ENCODE data around the gene ADGRG6. TPM values are rescaled to one million over a fixed set of nuclear protein-coding genes. Genes with fewer than 3 reads are reported as not detected.

Gene ADGRG6
- total and polyA plus RNA-seq, 2 of the 8 experiments (the other 6 are each of a cell fraction or from before 2014, with no cell fraction given) = 1.1 to 6.2 TPM

GRCh38 chr6:142262231-142262630 is 39.6 kb upstream of the ADGRG6 start:
- Histone ChIP-seq H3K23me2 (ENCODE audit: low read depth, low read length) (no peaks in the 10 kb centered on the region), H2BK120ac (replicated peaks; ENCODE audit: low read depth, low read length) (no peak overlapping the region), H3K4me2 (ENCODE audit: insufficient read depth in 1 of 2, low read depth in 2 of 2, low read length in 2 of 2) (no peak overlapping the region), H3K27ac (ENCODE audit: low read depth, low read length) (no peak overlapping the region), H3K79me1 (ENCODE audit: low read depth, low read length) (no peaks in the 10 kb centered on the region), H3K4me1 (replicated peaks in 1 of 4; ENCODE audit: control insufficient read depth in 3 of 4, insufficient read depth in 4 of 4, low read length in 3 of 4) (no peaks in the 10 kb centered on the region), H3K79me2 (ENCODE audit: control insufficient read depth in 1 of 2, insufficient read depth in 2 of 2, low read length in 2 of 2) (no peaks in the 10 kb centered on the region), H2BK5ac (ENCODE audit: low read depth, low read length) (no peak overlapping the region), H3K4ac (replicated peaks; ENCODE audit: insufficient read length, low read depth, low read length) (no peak overlapping the region), H4K5ac (ENCODE audit: insufficient read length, low read depth, low read length) (no peak overlapping the region), H3K27me3 (replicated peaks in 1 of 4; ENCODE audit: control insufficient read depth in 3 of 4, extremely low read depth in 1 of 4, insufficient read depth in 3 of 4, low read length in 3 of 4) (peaks cover 0 to 1% (median 0%) of the 10 kb centered on the region in 4 experiments; a peak in 1 of 7 replicates), H3K14ac (ENCODE audit: insufficient read length) (no peak overlapping the region), H3K18ac (ENCODE audit: extremely low read depth, low read length) (no peak overlapping the region), H4K91ac (replicated peaks; ENCODE audit: insufficient read length, low read length) (no peak overlapping the region), H2BK20ac (ENCODE audit: low read length) (no peak overlapping the region), H2BK12ac (ENCODE audit: low read depth, low read length) (no peak overlapping the region), H2AFZ (ENCODE audit: low read length) (no peak overlapping the region), H3K23ac (ENCODE audit: insufficient read length) (no peak overlapping the region), H3K56ac (replicated peaks; ENCODE audit: insufficient read length, low read depth, low read length) (no peak overlapping the region), H4K20me1 (replicated peaks in 1 of 2; ENCODE audit: control insufficient read depth in 1 of 2, insufficient read depth in 2 of 2, low read length in 2 of 2) (no peaks in the 10 kb centered on the region), H2AK5ac (ENCODE audit: low read depth, low read length) (no peak overlapping the region), H3K9me3 (ENCODE audit: insufficient read depth in 2 of 2, low read depth in 1 of 2, low read length in 1 of 2) (no peaks in the 10 kb centered on the region), H3K4me3 (ENCODE audit: extremely low read depth in 1 of 4, insufficient read depth in 2 of 4, low read depth in 3 of 4, low read length in 4 of 4) (no peak overlapping the region), H4K8ac (ENCODE audit: extremely low read depth, insufficient read depth, low read length) (no peak overlapping the region), H2BK15ac (ENCODE audit: low read length) (no peak overlapping the region), H3K9ac (replicated peaks in 1 of 4; ENCODE audit: extremely low read depth in 1 of 4, low read depth in 3 of 4, low read length in 3 of 4) (no peak overlapping the region), H3K36me3 (ENCODE audit: control insufficient read depth in 2 of 4, insufficient read depth in 4 of 4, low read length in 3 of 4) (no peaks in the 10 kb centered on the region)
- POLR2A ChIA-PET (ENCODE audit: partially characterized antibody) = no interaction called here
- CTCF ChIA-PET (ENCODE audit: partially characterized antibody) = no interaction called here
- no peak for FAIRE-seq
- DNase-seq (ENCODE audit: low read depth in 1 of 2, low spot score in 2 of 2) = no peak
- TF ChIP-seq RAD21 (IDR thresholded peaks at IDR 0.05 in 1 of 2, conservative IDR thresholded peaks at IDR 0.05 in 1 of 2; ENCODE audit: low read depth in 2 of 2, low read length in 2 of 2) = no peak
- no peak for TF ChIP-seq SIRT6 (IDR thresholded peaks at IDR 0.05; ENCODE audit: low read length)
- TF ChIP-seq RNF2 (IDR thresholded peaks at IDR 0.05; ENCODE audit: borderline replicate concordance, low read depth, low read length, missing control alignments, poor library complexity, severe bottlenecking) = no peak
- no peak for TF ChIP-seq TAF1 (IDR thresholded peaks at IDR 0.05; ENCODE audit: low read depth, low read length)
- no peak for TF ChIP-seq PHF8 (conservative IDR thresholded peaks at IDR 0.05; ENCODE audit: low read depth, low read length)
- TF ChIP-seq, protein P1, sequence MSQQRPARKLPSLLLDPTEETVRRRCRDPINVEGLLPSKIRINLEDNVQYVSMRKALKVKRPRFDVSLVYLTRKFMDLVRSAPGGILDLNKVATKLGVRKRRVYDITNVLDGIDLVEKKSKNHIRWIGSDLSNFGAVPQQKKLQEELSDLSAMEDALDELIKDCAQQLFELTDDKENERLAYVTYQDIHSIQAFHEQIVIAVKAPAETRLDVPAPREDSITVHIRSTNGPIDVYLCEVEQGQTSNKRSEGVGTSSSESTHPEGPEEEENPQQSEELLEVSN (IDR thresholded peaks at IDR 0.05) = no peak
- no peak for TF ChIP-seq RXRA (IDR thresholded peaks at IDR 0.05; ENCODE audit: insufficient read depth, low read depth, low read length)
- TF ChIP-seq SRF (IDR thresholded peaks at IDR 0.05; ENCODE audit: low read depth, low read length) = no peak
- TF ChIP-seq TAF7 (optimal IDR thresholded peaks at IDR 0.05; ENCODE audit: borderline replicate concordance, low read depth, low read length) = no peak
- TF ChIP-seq CHD1 (IDR thresholded peaks at IDR 0.05; ENCODE audit: low read depth, low read length) = no peak
- TF ChIP-seq TCF12 (IDR thresholded peaks at IDR 0.05; ENCODE audit: low read depth, low read length) = no peak
- no peak for TF ChIP-seq BCL11A (IDR thresholded peaks at IDR 0.05; ENCODE audit: low read depth in 2 of 2, low read length in 2 of 2)
- TF ChIP-seq BACH1 (IDR thresholded peaks at IDR 0.05; ENCODE audit: low read length) = no peak
- no peak for TF ChIP-seq CEBPB (IDR thresholded peaks at IDR 0.05; ENCODE audit: low read depth, low read length)
- TF ChIP-seq, protein P2, sequence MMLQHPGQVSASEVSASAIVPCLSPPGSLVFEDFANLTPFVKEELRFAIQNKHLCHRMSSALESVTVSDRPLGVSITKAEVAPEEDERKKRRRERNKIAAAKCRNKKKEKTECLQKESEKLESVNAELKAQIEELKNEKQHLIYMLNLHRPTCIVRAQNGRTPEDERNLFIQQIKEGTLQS (IDR thresholded peaks at IDR 0.05; ENCODE audit: insufficient read depth, low read depth, low read length) = no peak

All from H1 (cell line).